ENCODE measurements around the gene WDR62.

Gene WDR62

GRCh38 chr19:36081894-36082293 is 27.2 kb downstream of the WDR62 start:
- DNase-seq, result peak; percentile 9

GRCh38 chr19:36082916-36083315 is 28.2 kb downstream of the WDR62 start:
- no peak for DNase-seq

GRCh38 chr19:36084231-36085009 is 29.7 kb downstream of the WDR62 start:
- no peak for DNase-seq

- DNase-seq, result no peak
Observed at GRCh38 chr19:36086326-36086725, 31.6 kb downstream of the WDR62 start.

GRCh38 chr19:36089847-36090246 is 35.1 kb downstream of the WDR62 start:
- DNase-seq, result no peak

GRCh38 chr19:36090910-36091695 is 36.4 kb downstream of the WDR62 start:
- no peak for DNase-seq

- DNase-seq, result no peak
Observed at GRCh38 chr19:36092566-36092965, 37.9 kb downstream of the WDR62 start.

GRCh38 chr19:36093146-36093662 is 38.5 kb downstream of the WDR62 start:
- no peak for DNase-seq

- DNase-seq, result no peak
Observed at GRCh38 chr19:36093687-36094086, 39.0 kb downstream of the WDR62 start.

GRCh38 chr19:36097036-36097435 is 42.3 kb downstream of the WDR62 start:
- no peak for DNase-seq

- no peak for DNase-seq
Observed at GRCh38 chr19:36099166-36099785, 44.6 kb downstream of the WDR62 start.

GRCh38 chr19:36100476-36100875 is 45.8 kb downstream of the WDR62 start:
- DNase-seq, result no peak

- DNase-seq, result no peak
Observed at GRCh38 chr19:36101550-36102327, 47.0 kb downstream of the WDR62 start.

GRCh38 chr19:36103040-36103626 is 48.4 kb downstream of the WDR62 start:
- no peak for DNase-seq

- peak; percentile 7 for DNase-seq
Observed at GRCh38 chr19:36103842-36104552, 49.3 kb downstream of the WDR62 start.

GRCh38 chr19:36106441-36106840 is 51.7 kb downstream of the WDR62 start:
- DNase-seq, result no peak

GRCh38 chr19:36106991-36107390 is 52.3 kb downstream of the WDR62 start:
- DNase-seq, result no peak

GRCh38 chr19:36108684-36109083 is 54.0 kb downstream of the WDR62 start:
- no peak for DNase-seq

- no peak for DNase-seq
Observed at GRCh38 chr19:36110487-36111199, 55.9 kb downstream of the WDR62 start, which contains the start of gene OVOL3. Gene OVOL3, plus strand, starts transcription at chr19:36111143. Its CDS starts 60 bp downstream, at chr19:36111203.

GRCh38 chr19:36111200-36111539 is 56.5 kb downstream of the WDR62 start:
- DNase-seq, result no peak

GRCh38 chr19:36112678-36113077 is 58.0 kb downstream of the WDR62 start:
- no peak for DNase-seq
